ENCODE data around the gene SGTA.

- TF ChIP-seq POLR2A (IDR thresholded peaks at IDR 0.05; ENCODE audit: low read depth, low read length) (no peak), RAD21 (IDR thresholded peaks at IDR 0.05; ENCODE audit: low read length) (no peak), CTCF (conservative IDR thresholded peaks at IDR 0.05; ENCODE audit: low read depth, low read length) (no peak), RFX5 (IDR thresholded peaks at IDR 0.05; ENCODE audit: low read depth, low read length) (no peak), NFE2L2 (IDR thresholded peaks at IDR 0.05; ENCODE audit: low read depth, low read length) (no peak), CHD1 (IDR thresholded peaks at IDR 0.05; ENCODE audit: low read depth, low read length) (no peak), MAFK (IDR thresholded peaks at IDR 0.05; ENCODE audit: low read depth, low read length) (no peak), SMC3 (IDR thresholded peaks at IDR 0.05; ENCODE audit: low read depth, low read length) (no peak), RCOR1 (IDR thresholded peaks at IDR 0.05; ENCODE audit: insufficient replicate concordance, low read length) (no peak), MXI1 (IDR thresholded peaks at IDR 0.05; ENCODE audit: borderline replicate concordance, low read depth, low read length) (no peak)
Measured at GRCh38 chr19:2755811-2756210, 27.3 kb downstream of the SGTA start.

Measured in IMR-90 (cell line).